Kidney (tissue), 14 donors: ENCODE data around the gene ROCK2. TPM values are rescaled to one million over a fixed set of nuclear protein-coding genes. Genes with fewer than 3 reads are reported as not detected.

ENCODE experiments used
- DNase-seq, 5 donors: peaks; one replicate each; pipeline ENCODE4 v3.0.0-alpha.2; 2013 to 2020
- FAIRE-seq: peaks from 2 replicates; lab custom pipeline; 2012; peaks lifted over from hg19 to GRCh38; lab: Jason Lieb, UNC
- H3K27ac ChIP-seq, 2 donors: one replicate each; pipeline ENCODE4 v1.7.0; 2013; ENCODE audit warnings: low read depth in 2 of 2, low read length in 2 of 2, inconsistent platforms in 1 of 2
- H3K27me3 ChIP-seq: one replicate; pipeline ENCODE4 v1.7.1; 2013; ENCODE audit warnings: low read length, inconsistent platforms; ENCODE audit not compliant: control insufficient read depth, insufficient read depth
- H3K36me3 ChIP-seq, 3 donors: one replicate each; pipeline versions ENCODE4 v1.7.0 to v1.7.1; 2013; ENCODE audit warnings: low read length in 3 of 3, control low read depth in 1 of 3, inconsistent platforms in 1 of 3; ENCODE audit not compliant: insufficient read depth in 3 of 3, control insufficient read depth in 2 of 3
- H3K4me1 ChIP-seq, 3 donors: one replicate each; pipeline versions ENCODE4 v1.7.0 to v1.7.1; 2013; ENCODE audit warnings: low read length in 3 of 3, inconsistent platforms in 1 of 3, low read depth in 1 of 3; ENCODE audit not compliant: control insufficient read depth in 2 of 3, insufficient read depth in 2 of 3
- H3K4me3 ChIP-seq, 3 donors: one replicate each; pipeline versions ENCODE4 v1.7.0 to v1.8.1; 2013; ENCODE audit warnings: low read length in 3 of 3, control low read depth in 1 of 3, inconsistent platforms in 1 of 3
- H3K9ac ChIP-seq, 3 donors: one replicate each; pipeline versions ENCODE4 v1.7.0 to v1.7.1; 2013; ENCODE audit warnings: low read length in 3 of 3, control low read depth in 1 of 3, inconsistent platforms in 1 of 3
- H3K9me3 ChIP-seq, 3 donors: one replicate each; pipeline versions ENCODE4 v1.7.0 to v1.7.1; 2013; ENCODE audit warnings: low read length in 3 of 3, control low read depth in 1 of 3, inconsistent platforms in 1 of 3; ENCODE audit not compliant: control insufficient read depth in 2 of 3, insufficient read depth in 1 of 3
- CTCF ChIP-seq: IDR thresholded peaks from 3 replicates; pipeline ENCODE4 v1.5.1; 2012; ENCODE audit warnings: mild to moderate bottlenecking, moderate library complexity, borderline replicate concordance; ENCODE audit not compliant: insufficient read depth; ENCODE audit errors: extremely low read depth
- intact Hi-C: fragments of 100-400 bp; cut with DNase I; formaldehyde crosslinking; loops from one replicate; pipeline ENCODE4 v1.11.1; 2022
- polyA plus RNA-seq: library from polyadenylated mRNA; stranded (reverse); fragments of 350-450 nt; fragmentation: Illumina TruSeq; extraction: RNeasy Lipid Tissue Mini Kit (QIAGEN cat#74804); gene quantifications from one replicate; pipeline ENCODE4 v1.2.3, GENCODE V29; 2014; ENCODE audit warnings: low read depth, low replicate concordance; ENCODE audit not compliant: insufficient read depth
- total RNA-seq: library from RNA; stranded (reverse); fragmentation: NEBNext Ultra II Directional; extraction: Animal tissue kit (Norgen Biotek cat#: 25700); gene quantifications from one replicate; pipeline ENCODE4 v1.2.1, GENCODE V29; 2021
- donor health status: control.
- donor health status: control.
- donor health status: control.
- donor health status: control.
- donor health status: control.
- donor health status: DM: yes; HTN: yes; CAD: no.
- donor health status: Normal renal cell carcinoma (clear cell type).

The ROCK2 gene
- total and polyA plus RNA-seq, 2 donors from 2014 or later, result 6.7 to 58.3 TPM

- TF ChIP-seq CTCF, result no peak
- H3K27me3 ChIP-seq, result no peaks in the 10 kb centered on the region
- no peak overlapping the region for H3K4me3 ChIP-seq
- no peak for FAIRE-seq
- no peak overlapping the region for H3K9ac ChIP-seq
- no peak for DNase-seq
- H3K36me3 ChIP-seq, result no peaks in the 10 kb centered on the region
- no peaks in the 10 kb centered on the region for H3K4me1 ChIP-seq
- intact Hi-C loops, result no loop called here
- H3K27ac ChIP-seq, result no peak overlapping the region
- no peaks in the 10 kb centered on the region for H3K9me3 ChIP-seq
Measured at GRCh38 chr2:11319939-11320338, 24.5 kb downstream of the ROCK2 start.

DNA sequence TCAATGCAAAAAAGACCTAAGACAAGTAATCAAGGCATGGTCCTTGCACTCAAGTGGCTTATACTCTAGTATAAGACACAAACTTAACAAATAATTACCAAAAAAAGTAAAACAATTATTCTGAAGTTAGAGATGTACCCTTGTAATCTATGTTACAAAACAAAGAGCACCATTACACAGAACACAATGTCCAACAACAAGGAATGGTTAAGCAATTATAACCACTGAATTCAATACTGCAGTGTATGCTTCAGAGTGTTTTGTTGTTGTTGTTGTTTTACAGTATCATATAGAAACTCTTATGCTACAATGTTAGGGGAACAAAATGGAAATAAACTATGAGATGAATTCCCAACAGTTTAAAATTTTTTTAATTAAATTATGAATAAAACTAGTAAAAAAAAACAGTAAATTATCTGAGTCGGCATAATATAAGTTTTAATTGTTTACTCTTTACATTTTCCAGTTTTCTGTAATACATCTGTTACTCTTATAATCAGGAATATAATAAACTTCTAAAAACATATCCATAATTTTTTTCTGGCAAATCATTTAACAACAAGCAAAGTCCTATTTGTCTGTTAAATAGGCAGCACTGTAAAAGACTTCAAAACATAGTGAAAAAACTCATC is 29.2 kb downstream of the ROCK2 start:
- no peaks in the 10 kb centered on the region for H3K27me3 ChIP-seq
- peak; percentile 17 for FAIRE-seq
- no peaks in the 10 kb centered on the region for H3K9me3 ChIP-seq
- DNase-seq, result no peak
- H3K27ac ChIP-seq, result no peak overlapping the region
- H3K36me3 ChIP-seq, result no peaks in the 10 kb centered on the region
- no peak overlapping the region for H3K4me3 ChIP-seq
- TF ChIP-seq CTCF, result no peak
- no peak overlapping the region for H3K9ac ChIP-seq
- H3K4me1 ChIP-seq, result peaks cover 0 to 4% (median 0%) of the 10 kb centered on the region in 3 donors
- intact Hi-C loops, result no loop called here

DNA sequence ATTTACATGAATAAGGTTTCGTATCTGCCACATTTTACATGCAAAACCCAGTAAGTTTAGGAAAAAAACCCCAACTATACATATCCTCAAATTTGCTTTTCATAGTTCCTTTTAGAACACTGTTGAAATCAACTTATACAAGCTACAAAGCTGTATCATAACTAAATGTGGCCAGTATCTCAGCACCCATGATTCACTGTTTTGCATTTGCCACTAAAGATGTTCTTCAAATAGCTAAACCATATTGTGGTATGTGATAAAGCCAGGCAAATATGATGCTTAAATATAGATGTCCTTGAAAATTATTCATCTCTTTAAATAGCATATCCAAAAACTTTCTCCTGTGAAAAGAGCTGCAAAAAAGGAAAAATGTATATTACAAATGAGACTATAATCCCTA is 29.9 kb downstream of the ROCK2 start:
- Histone ChIP-seq H3K27me3 (no peaks in the 10 kb centered on the region), H3K4me3 (no peak overlapping the region), H3K9ac (no peak overlapping the region), H3K4me1 (peaks cover 0 to 4% (median 0%) of the 10 kb centered on the region in 3 donors), H3K9me3 (no peaks in the 10 kb centered on the region), H3K27ac (no peak overlapping the region), H3K36me3 (no peaks in the 10 kb centered on the region)
- FAIRE-seq (no peak), DNase-seq (no peak)
- TF ChIP-seq CTCF, result no peak
- intact Hi-C loops, result no loop called here
